HUES6 (cell line): Measurements from ENCODE around the gene TMEM38B.

Experiments used
- H3K27ac ChIP-seq: 2 replicates; pipeline ENCODE4 v1.7.0; 2013; ENCODE audit warnings: low read depth, mild to moderate bottlenecking, low read length, inconsistent platforms
- H3K27me3 ChIP-seq: 2 replicates; pipeline ENCODE4 v1.6.1; 2013; ENCODE audit warnings: low read length; ENCODE audit not compliant: control insufficient read depth, insufficient read depth
- H3K36me3 ChIP-seq: 2 replicates; pipeline ENCODE4 v1.6.1; 2013; ENCODE audit warnings: low read length; ENCODE audit not compliant: control insufficient read depth, insufficient read depth
- H3K4me1 ChIP-seq: 2 replicates; pipeline ENCODE4 v1.6.1; 2013; ENCODE audit warnings: low read length; ENCODE audit not compliant: control insufficient read depth, insufficient read depth
- H3K4me3 ChIP-seq: 2 replicates; pipeline ENCODE4 v1.5.1; 2013; ENCODE audit warnings: low read depth, low read length
- H3K9ac ChIP-seq: one replicate; pipeline ENCODE4 v1.6.1; 2013; ENCODE audit warnings: mild to moderate bottlenecking, low read length
- H3K9me3 ChIP-seq: 2 replicates; pipeline ENCODE4 v1.6.1; 2013; ENCODE audit warnings: low read depth, low read length; ENCODE audit not compliant: control insufficient read depth, insufficient read depth

Gene TMEM38B, protein sequence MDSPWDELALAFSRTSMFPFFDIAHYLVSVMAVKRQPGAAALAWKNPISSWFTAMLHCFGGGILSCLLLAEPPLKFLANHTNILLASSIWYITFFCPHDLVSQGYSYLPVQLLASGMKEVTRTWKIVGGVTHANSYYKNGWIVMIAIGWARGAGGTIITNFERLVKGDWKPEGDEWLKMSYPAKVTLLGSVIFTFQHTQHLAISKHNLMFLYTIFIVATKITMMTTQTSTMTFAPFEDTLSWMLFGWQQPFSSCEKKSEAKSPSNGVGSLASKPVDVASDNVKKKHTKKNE

DNA sequence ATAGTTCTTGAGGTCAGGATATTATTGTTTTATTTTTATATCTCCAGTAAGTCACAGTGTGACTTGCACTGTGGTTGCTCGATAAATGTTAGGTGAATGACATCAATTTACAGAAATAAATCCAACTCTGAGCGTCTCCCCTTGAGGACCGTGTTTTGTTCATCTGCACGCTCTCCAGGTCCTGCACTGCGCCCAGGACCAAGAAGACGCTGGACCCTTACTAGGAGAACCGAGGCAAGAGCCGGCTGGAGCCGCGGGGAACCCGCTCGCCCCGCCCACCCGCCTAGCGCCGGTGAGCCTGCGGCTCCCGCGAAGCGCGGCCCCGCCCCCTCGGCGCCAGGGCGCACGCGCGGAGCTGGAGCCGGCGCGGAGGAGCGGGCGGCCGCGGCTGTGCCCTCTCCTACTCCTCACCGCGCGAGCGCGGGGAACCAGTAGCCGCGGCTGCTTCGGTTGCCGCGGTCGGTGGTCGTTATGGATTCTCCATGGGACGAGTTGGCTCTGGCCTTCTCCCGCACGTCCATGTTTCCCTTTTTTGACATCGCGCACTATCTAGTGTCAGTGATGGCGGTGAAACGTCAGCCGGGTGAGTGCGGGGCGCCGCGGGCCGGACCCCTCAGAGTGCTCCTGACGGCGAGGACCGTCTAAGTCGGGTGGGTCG is at the start of gene TMEM38B:
TSS of gene TMEM38B (plus strand) at position 352 of the 658 bp plus-strand sequence. CDS start at position 472, 120 bp downstream.
- no peaks in the 10 kb centered on the region for H3K36me3 ChIP-seq
- H3K9ac ChIP-seq, result peak within 1 kb of the TSS; percentile 25
- H3K4me1 ChIP-seq, result peaks cover 8% of the 10 kb centered on the region
- no peak within 1 kb of the TSS for H3K27ac ChIP-seq
- H3K4me3 ChIP-seq, result peak within 1 kb of the TSS; percentile 93
- no peaks in the 10 kb centered on the region for H3K9me3 ChIP-seq
- peaks cover 43% of the 10 kb centered on the region for H3K27me3 ChIP-seq

DNA sequence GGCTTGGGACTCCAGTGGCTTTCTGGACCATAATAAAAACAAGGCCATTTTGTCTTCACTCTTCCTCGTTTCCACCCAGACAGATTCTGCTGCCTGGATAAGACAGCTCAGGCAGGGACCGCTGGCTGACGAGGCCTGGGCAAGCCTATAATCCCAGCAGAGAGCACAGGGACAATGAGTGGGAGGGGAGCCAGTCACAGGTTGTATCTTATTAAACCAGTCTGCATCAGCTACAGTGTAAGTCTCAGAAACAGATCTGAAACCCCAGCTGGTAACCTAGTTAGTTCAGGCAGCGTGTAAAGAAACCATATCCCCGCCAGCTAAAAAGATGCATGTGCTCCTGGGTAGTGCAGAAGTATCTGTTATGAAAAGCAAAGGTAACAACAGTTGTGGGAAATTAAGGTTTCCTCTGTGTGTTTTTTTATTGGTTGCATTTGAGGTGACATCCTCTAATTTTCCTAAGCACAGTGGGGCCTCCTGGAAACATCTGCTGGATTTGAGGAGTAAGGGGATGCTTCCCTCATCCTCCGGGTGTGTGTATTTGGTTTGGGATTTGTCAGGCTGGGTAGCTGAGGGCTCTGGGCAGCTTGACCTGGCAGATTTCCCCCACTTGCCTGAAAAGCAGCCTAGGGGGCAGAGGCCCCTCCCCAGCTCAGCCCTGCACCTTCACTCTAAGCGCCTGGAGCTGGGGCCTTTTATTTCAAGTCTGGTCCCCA is 47.3 kb upstream of the TMEM38B start:
- H3K9ac ChIP-seq, result no peak overlapping the region
- H3K27ac ChIP-seq, result no peak overlapping the region
- H3K9me3 ChIP-seq, result no peaks in the 10 kb centered on the region
- H3K4me1 ChIP-seq, result peaks cover 21% of the 10 kb centered on the region
- no peaks in the 10 kb centered on the region for H3K36me3 ChIP-seq
- no peaks in the 10 kb centered on the region for H3K27me3 ChIP-seq
- no peak overlapping the region for H3K4me3 ChIP-seq

DNA sequence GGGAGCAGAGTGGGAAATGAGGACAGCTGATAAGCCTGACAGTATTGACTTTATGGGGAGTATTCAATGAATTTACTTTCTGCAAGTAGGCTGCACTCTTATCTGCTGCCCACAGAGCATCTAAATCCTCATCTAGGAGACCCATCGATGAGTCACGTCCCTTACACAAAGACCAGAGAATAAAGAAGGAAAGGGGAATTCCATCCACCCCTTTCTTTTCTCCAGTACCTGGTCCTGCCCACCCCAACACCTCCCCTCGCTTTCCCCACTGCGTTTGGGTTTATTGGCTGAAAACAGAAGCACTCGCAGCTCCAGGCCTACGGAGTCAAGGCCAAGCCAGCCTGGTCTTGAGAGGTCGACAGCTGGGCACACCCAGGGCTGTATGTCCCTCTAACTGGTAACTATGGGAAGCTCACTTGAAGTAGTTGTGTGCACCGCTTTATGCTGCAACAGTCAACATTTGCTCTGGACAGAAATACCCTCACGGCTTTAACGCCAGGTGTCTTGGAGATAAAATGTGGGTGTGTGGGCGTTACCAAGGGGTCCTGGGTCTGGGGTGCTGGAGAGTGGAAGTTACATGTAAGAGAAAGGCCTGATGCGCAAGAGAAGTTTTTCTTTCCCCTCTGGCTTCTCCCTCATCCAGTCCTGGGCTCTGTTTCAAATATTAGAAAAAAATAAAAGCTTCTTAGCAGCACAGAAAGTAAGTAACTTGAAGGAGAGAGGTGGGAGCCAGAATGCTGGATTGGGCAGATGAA is 46.6 kb upstream of the TMEM38B start:
- H3K27ac ChIP-seq, result no peak overlapping the region
- H3K36me3 ChIP-seq, result no peaks in the 10 kb centered on the region
- no peak overlapping the region for H3K4me3 ChIP-seq
- no peaks in the 10 kb centered on the region for H3K27me3 ChIP-seq
- H3K9ac ChIP-seq, result no peak overlapping the region
- H3K4me1 ChIP-seq, result peaks cover 21% of the 10 kb centered on the region
- H3K9me3 ChIP-seq, result no peaks in the 10 kb centered on the region

DNA sequence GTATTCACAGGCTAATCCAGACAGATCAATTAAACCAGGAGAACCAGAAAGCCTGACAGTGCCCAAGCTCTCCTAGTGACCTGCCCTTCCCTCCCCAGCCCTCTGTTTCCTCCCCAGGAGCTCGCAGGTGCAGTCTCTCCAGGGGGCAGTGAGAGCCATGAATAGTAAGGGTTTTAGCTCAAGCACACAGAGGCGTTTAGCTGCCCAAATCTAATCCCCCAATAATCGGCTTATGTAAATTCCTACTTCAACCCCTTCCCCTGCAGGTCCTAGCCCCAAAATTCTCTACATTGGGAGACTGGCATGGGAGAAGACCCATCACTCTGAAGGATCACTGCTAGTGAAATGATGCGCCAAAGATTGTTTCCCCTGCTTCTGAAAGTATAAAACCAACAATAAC is 42.5 kb upstream of the TMEM38B start:
- Histone ChIP-seq H3K4me3 (no peak overlapping the region), H3K27me3 (peaks cover 34% of the 10 kb centered on the region), H3K4me1 (peaks cover 20% of the 10 kb centered on the region), H3K9me3 (no peaks in the 10 kb centered on the region), H3K27ac (no peak overlapping the region), H3K9ac (no peak overlapping the region), H3K36me3 (no peaks in the 10 kb centered on the region)

DNA sequence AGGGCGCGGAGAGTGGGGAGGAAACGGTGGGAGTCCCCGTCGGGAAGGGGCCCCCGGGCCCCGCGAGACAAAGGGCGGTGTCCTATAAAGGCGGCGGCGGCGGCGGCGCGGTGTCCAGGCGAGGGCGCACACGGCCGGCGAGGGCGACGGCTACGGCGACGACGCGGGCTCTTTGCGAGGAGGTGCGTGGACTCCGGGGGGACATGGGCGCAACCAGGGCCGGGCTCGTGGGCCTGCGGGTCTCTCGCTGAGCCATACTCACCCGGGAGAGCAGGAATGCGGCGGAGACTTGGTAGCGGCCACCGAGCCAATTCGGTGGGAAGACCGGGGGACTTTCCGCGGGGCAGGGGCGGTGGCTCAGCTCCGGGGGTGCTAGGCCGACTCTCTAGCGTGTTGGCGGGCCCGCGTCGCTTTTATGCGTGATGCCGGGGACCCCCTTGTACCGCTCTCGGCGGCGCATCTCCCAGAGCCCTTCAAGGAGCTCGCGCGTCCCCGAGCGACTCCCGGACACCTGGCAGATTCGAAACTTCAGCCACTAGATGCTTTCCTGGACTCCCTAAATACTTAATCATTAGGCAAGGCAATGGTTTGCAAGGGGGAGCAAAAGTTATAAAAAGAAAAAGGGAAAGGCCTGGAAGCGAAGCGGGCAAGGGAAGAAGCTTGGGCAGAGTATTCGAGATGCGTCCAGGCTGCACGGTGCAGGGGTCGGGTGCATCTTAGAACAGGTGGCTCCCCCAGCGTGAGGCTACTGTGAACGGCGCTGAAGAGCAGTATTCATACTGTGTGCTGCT is 38.0 kb upstream of the TMEM38B start:
- no peaks in the 10 kb centered on the region for H3K36me3 ChIP-seq
- peaks cover 59% of the 10 kb centered on the region for H3K27me3 ChIP-seq
- H3K4me3 ChIP-seq, result peak overlapping the region; percentile 72
- no peak overlapping the region for H3K27ac ChIP-seq
- no peak overlapping the region for H3K9ac ChIP-seq
- no peaks in the 10 kb centered on the region for H3K9me3 ChIP-seq
- peaks cover 14% of the 10 kb centered on the region for H3K4me1 ChIP-seq

DNA sequence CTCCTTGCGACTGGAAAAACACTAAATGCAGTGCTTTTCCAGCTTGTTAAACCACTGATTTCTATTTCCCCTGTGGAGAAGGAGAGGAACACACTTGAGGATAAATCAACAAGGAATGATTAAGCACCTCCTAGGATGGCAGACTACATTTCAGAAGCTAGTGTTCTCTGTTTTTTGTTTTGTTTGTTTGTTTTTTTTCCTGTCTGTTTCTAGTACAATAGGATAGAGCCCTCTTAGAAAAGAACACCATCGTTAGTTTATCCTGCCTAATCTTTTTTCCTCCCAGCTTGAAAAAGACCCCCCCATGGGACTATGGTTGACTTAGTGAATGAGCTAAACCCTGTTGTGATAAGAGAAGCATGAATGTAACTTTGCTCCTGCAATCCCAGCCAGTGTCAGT is 36.0 kb upstream of the TMEM38B start:
- H3K27ac ChIP-seq, result no peak overlapping the region
- peaks cover 58% of the 10 kb centered on the region for H3K27me3 ChIP-seq
- H3K36me3 ChIP-seq, result no peaks in the 10 kb centered on the region
- no peaks in the 10 kb centered on the region for H3K9me3 ChIP-seq
- peaks cover 14% of the 10 kb centered on the region for H3K4me1 ChIP-seq
- H3K9ac ChIP-seq, result no peak overlapping the region
- no peak overlapping the region for H3K4me3 ChIP-seq

DNA sequence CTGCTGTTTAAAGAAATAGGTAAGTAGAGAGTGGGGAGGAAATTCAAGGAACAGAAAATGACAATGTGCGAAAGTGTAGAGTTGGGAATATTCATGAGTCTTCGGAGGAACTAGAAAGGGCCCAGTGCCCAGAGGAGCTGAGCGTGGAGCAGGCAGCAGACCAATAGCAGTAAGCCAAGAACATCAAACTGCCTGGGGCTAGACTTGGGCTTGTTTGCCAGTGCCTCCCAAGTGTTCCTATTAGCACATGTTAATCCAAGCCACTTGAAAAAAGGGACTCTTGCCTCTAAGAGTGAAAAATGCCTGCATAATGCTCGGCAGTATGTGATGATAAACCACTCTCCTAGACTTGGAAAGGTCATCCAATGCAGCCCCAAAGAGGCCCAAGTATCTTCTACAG is 33.3 kb upstream of the TMEM38B start:
- H3K9me3 ChIP-seq, result no peaks in the 10 kb centered on the region
- no peaks in the 10 kb centered on the region for H3K36me3 ChIP-seq
- peaks cover 32% of the 10 kb centered on the region for H3K27me3 ChIP-seq
- no peak overlapping the region for H3K4me3 ChIP-seq
- no peak overlapping the region for H3K27ac ChIP-seq
- H3K4me1 ChIP-seq, result peaks cover 14% of the 10 kb centered on the region
- no peak overlapping the region for H3K9ac ChIP-seq

DNA sequence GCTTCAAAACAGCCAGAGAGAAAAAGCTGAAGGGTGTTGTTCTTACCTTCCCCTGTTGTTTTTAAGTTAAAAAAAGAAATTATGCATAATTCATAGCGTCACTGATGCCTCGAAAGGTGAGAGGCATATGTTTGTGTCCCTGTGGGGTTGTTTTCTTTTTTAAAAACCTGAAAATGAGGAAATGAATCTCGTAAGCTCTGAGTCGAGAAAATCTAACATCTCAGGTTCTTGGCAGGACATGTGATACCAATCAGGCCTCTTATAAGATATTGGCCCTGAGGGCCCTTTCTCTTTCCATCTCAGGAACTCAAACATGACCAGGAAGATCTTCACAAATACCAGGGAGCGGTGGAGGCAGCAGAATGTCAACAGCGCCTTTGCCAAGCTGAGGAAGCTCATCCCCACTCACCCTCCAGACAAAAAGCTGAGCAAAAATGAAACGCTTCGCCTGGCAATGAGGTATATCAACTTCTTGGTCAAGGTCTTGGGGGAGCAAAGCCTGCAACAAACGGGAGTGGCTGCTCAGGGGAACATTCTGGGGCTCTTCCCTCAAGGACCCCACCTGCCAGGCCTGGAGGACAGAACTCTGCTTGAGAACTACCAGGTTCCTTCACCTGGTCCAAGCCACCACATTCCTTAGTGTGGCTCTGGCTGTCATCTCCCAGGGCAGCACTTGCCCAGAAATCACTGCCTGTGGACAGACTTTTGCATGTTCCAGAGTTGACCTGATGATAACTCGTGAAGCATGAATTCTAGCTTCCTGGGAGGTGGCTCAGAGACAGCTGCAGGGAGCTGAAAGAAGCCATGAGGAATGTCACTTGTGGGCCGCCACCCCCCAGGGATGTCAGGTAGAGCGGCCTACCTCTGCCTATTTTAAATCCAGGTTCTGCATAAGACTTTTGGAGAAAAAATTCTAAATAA is 31.9 kb upstream of the TMEM38B start, which contains the start of gene TAL2:
TSS of gene TAL2 (plus strand) at position 274 of the 921 bp plus-strand sequence. CDS start at position 314, 40 bp downstream.
- Histone ChIP-seq H3K9ac (no peak within 1 kb of the TSS), H3K4me3 (no peak within 1 kb of the TSS), H3K27me3 (peaks cover 18% of the 10 kb centered on the region), H3K27ac (no peak within 1 kb of the TSS), H3K4me1 (peaks cover 10% of the 10 kb centered on the region; the same call in 1 of the 2 replicates), H3K36me3 (no peaks in the 10 kb centered on the region), H3K9me3 (no peaks in the 10 kb centered on the region)

DNA sequence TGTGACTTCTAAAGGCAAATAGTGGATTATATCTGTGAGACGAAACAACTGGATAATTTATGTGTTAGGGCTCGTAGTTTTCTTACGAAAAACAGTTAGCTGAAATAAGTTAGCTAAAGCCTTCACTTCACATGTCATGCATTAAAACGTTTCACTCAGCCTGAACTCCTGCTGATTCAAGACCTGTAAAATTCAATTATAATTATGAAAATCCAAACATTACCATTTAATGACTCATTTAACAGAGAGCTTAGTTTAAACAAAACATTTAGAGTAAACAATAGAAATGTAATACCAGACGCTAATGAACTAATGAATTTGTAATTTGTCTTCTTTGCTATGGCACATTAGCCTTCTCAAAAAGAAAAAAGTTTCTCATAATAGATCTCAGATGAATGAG is 30.4 kb upstream of the TMEM38B start:
- no peaks in the 10 kb centered on the region for H3K36me3 ChIP-seq
- peaks cover 6% of the 10 kb centered on the region for H3K27me3 ChIP-seq
- H3K9ac ChIP-seq, result no peak overlapping the region
- H3K4me1 ChIP-seq, result peaks cover 10% of the 10 kb centered on the region; the same call in 1 of the 2 replicates
- no peaks in the 10 kb centered on the region for H3K9me3 ChIP-seq
- no peak overlapping the region for H3K27ac ChIP-seq
- no peak overlapping the region for H3K4me3 ChIP-seq
